K562 (cell line): Measurements from ENCODE around the gene TNIK. TPM values are rescaled to one million over a fixed set of nuclear protein-coding genes. Genes with fewer than 3 reads are reported as not detected.

Experiments used
- ARHGAP35 ChIP-seq: fragments of 450-650 bp; IDR thresholded peaks from 2 replicates; pipeline ENCODE4 v1.6.1; 2018; ENCODE audit not compliant: partially characterized antibody
- E2F3 ChIP-seq: fragments of 250-450 bp; sonication (Bioruptor Pico); IDR thresholded peaks from 2 replicates; pipeline ENCODE4 v1.4.0; 2020; ENCODE audit warnings: mild to moderate bottlenecking
- ELF2 ChIP-seq: fragments of 250-450 bp; sonication (Bioruptor Pico); IDR thresholded peaks from 2 replicates; pipeline ENCODE4 v1.5.0; 2021; ENCODE audit warnings: mild to moderate bottlenecking
- FOXK2 ChIP-seq, 2 experiments: fragments of 450-650 bp; IDR thresholded peaks in 1 of 2; conservative IDR thresholded peaks in 1 of 2; 2 replicates each; pipeline ENCODE4 v1.6.1; 2016; ENCODE audit warnings: low read depth in 2 of 2, mild to moderate bottlenecking in 1 of 2
- FOXM1 ChIP-seq, 2 experiments: fragments of 450-650 bp in 1 of 2; sonication (generic) in 1 of 2; formaldehyde crosslinking in 1 of 2; IDR thresholded peaks; 2 replicates each; pipeline versions ENCODE4 v1.6.1 to v1.9.0; 2017 to 2022; ENCODE audit warnings: low read depth in 2 of 2, mild to moderate bottlenecking in 2 of 2, missing genetic modification reagents in 1 of 2, moderate library complexity in 1 of 2
- HDAC1 ChIP-seq, 2 experiments: fragments of 450-650 bp; IDR thresholded peaks; 2 replicates each; pipeline ENCODE4 v1.6.1; 2016 to 2017; ENCODE audit warnings: inconsistent platforms in 1 of 2, mild to moderate bottlenecking in 1 of 2, moderate library complexity in 1 of 2
- JUN ChIP-seq, 2 experiments: sonication (generic) in 1 of 2; formaldehyde crosslinking in 1 of 2; IDR thresholded peaks; 2 replicates each; pipeline versions ENCODE4 v1.6.1 to v1.8.0; 2012 to 2022; ENCODE audit warnings: borderline replicate concordance in 2 of 2, mild to moderate bottlenecking in 2 of 2, improper control_type of control experiment in 1 of 2, low read depth in 1 of 2, low read length in 1 of 2, missing genetic modification reagents in 1 of 2
- KLF6 ChIP-seq: fragments of 250-450 bp; sonication (Bioruptor Pico); IDR thresholded peaks from 2 replicates; pipeline ENCODE4 v1.4.0; 2020; ENCODE audit warnings: mild to moderate bottlenecking, moderate library complexity, borderline replicate concordance
- MECOM ChIP-seq: fragments of 250-450 bp; sonication (Bioruptor Pico); IDR thresholded peaks from 2 replicates; pipeline ENCODE4 v1.8.0; 2022; ENCODE audit warnings: inconsistent platforms
- MTA3 ChIP-seq: fragments of 450-650 bp; formaldehyde crosslinking; IDR thresholded peaks from 2 replicates; pipeline ENCODE4 v1.6.1; 2017; ENCODE audit warnings: mild to moderate bottlenecking, borderline replicate concordance
- NFE2L1 ChIP-seq: fragments of 450-650 bp; IDR thresholded peaks from 2 replicates; pipeline ENCODE4 v1.6.1; 2016; ENCODE audit warnings: missing genetic modification characterization, low read depth, mild to moderate bottlenecking, missing compliant biosample characterization, moderate library complexity, borderline replicate concordance
- NR2C2 ChIP-seq, 2 experiments: fragments of 200-800 bp in 1 of 2; sonication (Bioruptor generic) in 1 of 2; sonication (generic) in 1 of 2; formaldehyde crosslinking in 1 of 2; IDR thresholded peaks; 2 replicates each; pipeline versions ENCODE4 v1.6.1 to v1.8.0; 2016 to 2022; ENCODE audit warnings: mild to moderate bottlenecking in 1 of 2, missing compliant biosample characterization in 1 of 2, missing genetic modification characterization in 1 of 2, missing genetic modification reagents in 1 of 2
- PHF21A ChIP-seq: fragments of 450-650 bp; IDR thresholded peaks from 2 replicates; pipeline ENCODE4 v1.6.1; 2017; ENCODE audit warnings: low read depth, borderline replicate concordance
- POLR3A ChIP-seq: IDR thresholded peaks from 2 replicates; pipeline ENCODE4 v1.6.1; 2011; ENCODE audit warnings: borderline replicate concordance, mild to moderate bottlenecking, moderate library complexity; ENCODE audit not compliant: insufficient read length, insufficient read depth; ENCODE audit errors: extremely low read depth
- SIN3A ChIP-seq, 2 experiments: fragments of 150-350 bp in 1 of 2; IDR thresholded peaks; 2 replicates each; pipeline ENCODE4 v1.6.1; 2011 to 2016; ENCODE audit warnings: borderline replicate concordance in 2 of 2, low read depth in 2 of 2, low read length in 2 of 2, mild to moderate bottlenecking in 2 of 2, moderate library complexity in 2 of 2; ENCODE audit not compliant: control insufficient read depth in 1 of 2
- TEAD1 ChIP-seq, 2 experiments: fragments of 450-650 bp in 1 of 2; sonication (generic) in 1 of 2; formaldehyde crosslinking; IDR thresholded peaks; 2 replicates each; pipeline versions ENCODE4 v1.4.0 to v1.8.0; 2020 to 2022; ENCODE audit warnings: mild to moderate bottlenecking in 2 of 2, missing genetic modification reagents in 1 of 2
- ZBTB34 ChIP-seq: fragments of 250-450 bp; sonication (Bioruptor Pico); IDR thresholded peaks from 2 replicates; pipeline ENCODE4 v1.8.0; 2021; ENCODE audit warnings: mild to moderate bottlenecking, moderate library complexity
- ZFP36 ChIP-seq: fragments of 150-350 bp; IDR thresholded peaks from 2 replicates; pipeline ENCODE4 v1.6.1; 2018; ENCODE audit warnings: low read length, low read depth; ENCODE audit not compliant: partially characterized antibody
- ZNF324 ChIP-seq: fragments of 250-450 bp; sonication (Bioruptor Pico); IDR thresholded peaks from 2 replicates; pipeline ENCODE4 v1.4.0; 2020; ENCODE audit warnings: mild to moderate bottlenecking
- ZNF511 ChIP-seq: sonication (generic); formaldehyde crosslinking; IDR thresholded peaks from 2 replicates; pipeline ENCODE4 v1.8.0; 2022; ENCODE audit warnings: mild to moderate bottlenecking, missing genetic modification reagents
- ZNF764 ChIP-seq: fragments of 250-450 bp; sonication (Bioruptor Pico); IDR thresholded peaks from 2 replicates; pipeline ENCODE4 v1.4.0; 2020; ENCODE audit warnings: low read depth, mild to moderate bottlenecking, moderate library complexity
- ZZZ3 ChIP-seq: fragments of 450-650 bp; IDR thresholded peaks from 2 replicates; pipeline ENCODE4 v1.6.1; 2016; ENCODE audit warnings: antibody characterized with exemption, mild to moderate bottlenecking, moderate library complexity
- polyA plus RNA-seq, 8 experiments: library from polyadenylated mRNA; depleted of rRNA in 4 of 8; stranded (reverse) in 5 of 8; unstranded in 3 of 8; fragments of >200 nt; fragmentation: Nextera tagmentation in 2 of 8; fragmentation: Illumina TruSeq in 1 of 8; extraction: Ambion mirVana in 2 of 8; extraction: Trizol in 1 of 8; gene quantifications; 2 replicates each; pipeline versions ENCODE4 v1.2.1 to v1.2.3, GENCODE V29; 2011 to 2014; ENCODE audit warnings: inconsistent platforms in 1 of 8, missing spikeins in 1 of 8
- total RNA-seq, 7 experiments: library from RNA; depleted of rRNA in 6 of 7; stranded (reverse); fragments of >200 nt in 6 of 7; fragmentation: Illumina TruSeq in 2 of 7; extraction: Trizol in 2 of 7; gene quantifications; 2 replicates each; pipeline versions ENCODE4 v1.2.1 to v1.2.3, GENCODE V29; 2011 to 2021; ENCODE audit warnings: low replicate concordance in 1 of 7
- TF ChIP-seq, protein P1 (sequence below): sonication (generic); formaldehyde crosslinking; IDR thresholded peaks from 2 replicates; pipeline ENCODE4 v1.8.0; 2022; ENCODE audit warnings: mild to moderate bottlenecking, missing genetic modification reagents

The TNIK gene
- total and polyA plus RNA-seq, 9 of the 15 experiments (the other 6 are each of a cell fraction or from before 2014, with no cell fraction given): 6.6 to 39.0 (median 24.7) TPM

- TF ChIP-seq JUN (IDR thresholded peaks at IDR 0.05; ENCODE audit: borderline replicate concordance, low read depth, low read length) (no peak), JUN (CRISPR knock-in tag; IDR thresholded peaks at IDR 0.05; ENCODE audit: borderline replicate concordance) (no peak), MTA3 (no peak; the same call in 1 of the 2 replicates), HDAC1 (IDR thresholded peaks at IDR 0.05) (no peak), POLR3A (no peak), ZBTB34 (no peak), MECOM (CRISPR knock-in tag) (peak; percentile 73; the same call in 1 of the 2 replicates), ARHGAP35 (no peak), PHF21A (no peak; the same call in 1 of the 2 replicates), ZZZ3 (no peak), NR2C2 (CRISPR knock-in tag; IDR thresholded peaks at IDR 0.05) (no peak), NR2C2 (tag; IDR thresholded peaks at IDR 0.05) (no peak), ZNF764 (CRISPR knock-in tag) (no peak), ZFP36 (no peak), FOXK2 (conservative IDR thresholded peaks at IDR 0.05 in 1 of 2, IDR thresholded peaks at IDR 0.05 in 1 of 2; ENCODE audit: low read depth in 2 of 2) (no peak), TEAD1 (CRISPR knock-in tag; IDR thresholded peaks at IDR 0.05) (peak in 1 of 2 experiments; percentile 64; a peak in 2 of 4 replicates), ELF2 (CRISPR knock-in tag) (no peak), SIN3A (IDR thresholded peaks at IDR 0.05; ENCODE audit: borderline replicate concordance in 2 of 2, control insufficient read depth in 1 of 2, low read depth in 2 of 2, low read length in 2 of 2) (peak in 1 of 2 experiments; percentile 39; a peak in 1 of 4 replicates), NFE2L1 (tag) (no peak), KLF6 (CRISPR knock-in tag) (0 out of 2 replicates have a peak, but pooled peaks have one; percentile 3), FOXM1 (IDR thresholded peaks at IDR 0.05; ENCODE audit: low read depth) (no peak), FOXM1 (CRISPR knock-in tag; IDR thresholded peaks at IDR 0.05; ENCODE audit: low read depth) (no peak; the same call in 1 of the 2 replicates), E2F3 (CRISPR knock-in tag) (no peak), ZNF324 (no peak), ZNF511 (no peak)
- TF ChIP-seq, protein P1, sequence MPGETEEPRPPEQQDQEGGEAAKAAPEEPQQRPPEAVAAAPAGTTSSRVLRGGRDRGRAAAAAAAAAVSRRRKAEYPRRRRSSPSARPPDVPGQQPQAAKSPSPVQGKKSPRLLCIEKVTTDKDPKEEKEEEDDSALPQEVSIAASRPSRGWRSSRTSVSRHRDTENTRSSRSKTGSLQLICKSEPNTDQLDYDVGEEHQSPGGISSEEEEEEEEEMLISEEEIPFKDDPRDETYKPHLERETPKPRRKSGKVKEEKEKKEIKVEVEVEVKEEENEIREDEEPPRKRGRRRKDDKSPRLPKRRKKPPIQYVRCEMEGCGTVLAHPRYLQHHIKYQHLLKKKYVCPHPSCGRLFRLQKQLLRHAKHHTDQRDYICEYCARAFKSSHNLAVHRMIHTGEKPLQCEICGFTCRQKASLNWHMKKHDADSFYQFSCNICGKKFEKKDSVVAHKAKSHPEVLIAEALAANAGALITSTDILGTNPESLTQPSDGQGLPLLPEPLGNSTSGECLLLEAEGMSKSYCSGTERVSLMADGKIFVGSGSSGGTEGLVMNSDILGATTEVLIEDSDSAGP (CRISPR knock-in tag): no peak
Measured at GRCh38 chr3:171460725-171461524, 720 bp upstream of the TNIK start (continued).
